BE2C (cell line): ENCODE measurements around the gene CYP26C1.
A peak's percentile ranks its signal among the peaks of the same experiment; 100 is the strongest.

Experiments
- DNase-seq: peaks from one replicate; pipeline ENCODE4 v3.0.0-alpha.2; 2020
- H3K27me3 ChIP-seq: fragments of 250-450 bp; sonication (Bioruptor Pico); 2 replicates; pipeline ENCODE4 v1.5.1; 2020; ENCODE audit warnings: mild to moderate bottlenecking
- H3K36me3 ChIP-seq: fragments of 250-450 bp; sonication (Bioruptor Pico); 2 replicates; pipeline ENCODE4 v1.5.1; 2020; ENCODE audit warnings: mild to moderate bottlenecking
- H3K4me1 ChIP-seq: fragments of 250-450 bp; sonication (Bioruptor Pico); 2 replicates; pipeline ENCODE4 v1.5.1; 2020
- H3K4me3 ChIP-seq: 2 replicates; pipeline ENCODE4 v1.5.1; 2011; ENCODE audit warnings: low read depth, low read length
- H3K9me3 ChIP-seq: fragments of 250-450 bp; sonication (Bioruptor Pico); 2 replicates; pipeline ENCODE4 v1.5.1; 2020
- TF ChIP-seq, protein P1 (sequence below): IDR thresholded peaks from 2 replicates; pipeline ENCODE4 v1.5.1; 2012; ENCODE audit warnings: mild to moderate bottlenecking, low read depth, low read length

Gene CYP26C1

DNA sequence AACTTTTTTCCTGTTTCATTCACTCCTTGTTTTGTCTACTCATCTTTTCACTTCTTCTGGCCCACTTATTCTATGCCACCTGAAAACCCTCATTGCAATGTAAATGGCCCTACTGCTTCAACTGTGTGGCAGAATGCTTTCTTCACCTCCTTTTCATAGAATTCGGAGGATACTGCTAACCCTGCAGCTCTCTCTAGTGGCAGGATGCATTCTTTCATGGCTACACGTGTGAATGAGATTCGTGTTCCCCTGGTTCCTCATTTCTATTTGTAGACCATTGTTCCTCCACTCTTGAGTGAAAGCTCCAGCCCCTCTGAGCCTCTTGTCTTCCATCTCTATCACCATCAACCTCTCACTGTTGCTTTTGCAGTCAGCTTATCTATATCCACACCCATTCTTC, 20.9 kb upstream of the CYP26C1 start:
- no peak for DNase-seq
- TF ChIP-seq, protein P1, sequence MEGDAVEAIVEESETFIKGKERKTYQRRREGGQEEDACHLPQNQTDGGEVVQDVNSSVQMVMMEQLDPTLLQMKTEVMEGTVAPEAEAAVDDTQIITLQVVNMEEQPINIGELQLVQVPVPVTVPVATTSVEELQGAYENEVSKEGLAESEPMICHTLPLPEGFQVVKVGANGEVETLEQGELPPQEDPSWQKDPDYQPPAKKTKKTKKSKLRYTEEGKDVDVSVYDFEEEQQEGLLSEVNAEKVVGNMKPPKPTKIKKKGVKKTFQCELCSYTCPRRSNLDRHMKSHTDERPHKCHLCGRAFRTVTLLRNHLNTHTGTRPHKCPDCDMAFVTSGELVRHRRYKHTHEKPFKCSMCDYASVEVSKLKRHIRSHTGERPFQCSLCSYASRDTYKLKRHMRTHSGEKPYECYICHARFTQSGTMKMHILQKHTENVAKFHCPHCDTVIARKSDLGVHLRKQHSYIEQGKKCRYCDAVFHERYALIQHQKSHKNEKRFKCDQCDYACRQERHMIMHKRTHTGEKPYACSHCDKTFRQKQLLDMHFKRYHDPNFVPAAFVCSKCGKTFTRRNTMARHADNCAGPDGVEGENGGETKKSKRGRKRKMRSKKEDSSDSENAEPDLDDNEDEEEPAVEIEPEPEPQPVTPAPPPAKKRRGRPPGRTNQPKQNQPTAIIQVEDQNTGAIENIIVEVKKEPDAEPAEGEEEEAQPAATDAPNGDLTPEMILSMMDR, result peak; percentile 39
- H3K4me1 ChIP-seq, result no peaks in the 10 kb centered on the region

DNA sequence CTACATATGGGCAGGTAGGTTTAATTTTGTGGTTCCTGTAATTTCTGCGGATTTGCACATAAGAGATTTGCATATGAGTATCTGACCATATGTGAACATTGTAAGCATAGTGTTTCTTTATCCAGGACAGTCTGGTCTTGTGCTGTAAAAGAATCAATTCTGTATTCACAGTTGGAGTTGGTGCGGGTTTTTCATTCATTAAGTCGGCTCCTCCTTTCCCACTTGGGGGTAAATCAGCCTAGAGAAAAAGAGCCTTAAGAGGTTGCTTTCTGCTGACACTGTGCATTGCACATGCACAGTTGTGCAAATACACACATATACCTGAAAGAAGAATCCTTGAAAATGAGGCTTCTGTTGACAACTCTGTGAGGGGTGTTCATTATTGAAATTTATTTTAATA, 6.1 kb upstream of the CYP26C1 start:
- TF ChIP-seq, protein P1, result no peak
- H3K4me1 ChIP-seq, result no peaks in the 10 kb centered on the region
- no peak for DNase-seq
- no peaks in the 10 kb centered on the region for H3K27me3 ChIP-seq
- no peaks in the 10 kb centered on the region for H3K9me3 ChIP-seq
- no peak overlapping the region for H3K4me3 ChIP-seq
- H3K36me3 ChIP-seq, result no peaks in the 10 kb centered on the region

More for the DNA sequence above, 20.9 kb upstream of the CYP26C1 start:
- no peak overlapping the region for H3K4me3 ChIP-seq
- no peaks in the 10 kb centered on the region for H3K36me3 ChIP-seq
- no peaks in the 10 kb centered on the region for H3K9me3 ChIP-seq
- no peaks in the 10 kb centered on the region for H3K27me3 ChIP-seq

DNA sequence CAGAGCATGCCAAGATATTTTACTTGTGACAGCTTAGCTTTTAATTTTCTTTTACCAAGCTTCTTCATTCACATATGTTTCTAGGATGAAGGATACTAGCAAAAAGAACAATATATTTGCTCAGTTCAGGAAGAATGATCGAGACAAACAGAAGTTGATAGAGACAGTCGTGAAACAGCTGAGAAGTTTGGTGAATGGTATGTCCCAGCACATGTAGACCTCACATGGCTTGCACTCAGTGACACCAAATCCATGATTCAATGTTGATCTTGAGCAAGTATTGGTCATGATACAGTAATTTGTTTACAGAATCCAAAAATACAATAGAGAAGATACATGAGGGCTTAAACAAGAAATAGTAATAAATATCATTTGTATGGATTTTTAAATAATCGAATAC, 2.5 kb upstream of the CYP26C1 start:
- no peak overlapping the region for H3K4me3 ChIP-seq
- TF ChIP-seq, protein P1, result no peak
- no peaks in the 10 kb centered on the region for H3K9me3 ChIP-seq
- DNase-seq, result no peak
- H3K36me3 ChIP-seq, result no peaks in the 10 kb centered on the region
- no peaks in the 10 kb centered on the region for H3K4me1 ChIP-seq
- no peaks in the 10 kb centered on the region for H3K27me3 ChIP-seq

DNA sequence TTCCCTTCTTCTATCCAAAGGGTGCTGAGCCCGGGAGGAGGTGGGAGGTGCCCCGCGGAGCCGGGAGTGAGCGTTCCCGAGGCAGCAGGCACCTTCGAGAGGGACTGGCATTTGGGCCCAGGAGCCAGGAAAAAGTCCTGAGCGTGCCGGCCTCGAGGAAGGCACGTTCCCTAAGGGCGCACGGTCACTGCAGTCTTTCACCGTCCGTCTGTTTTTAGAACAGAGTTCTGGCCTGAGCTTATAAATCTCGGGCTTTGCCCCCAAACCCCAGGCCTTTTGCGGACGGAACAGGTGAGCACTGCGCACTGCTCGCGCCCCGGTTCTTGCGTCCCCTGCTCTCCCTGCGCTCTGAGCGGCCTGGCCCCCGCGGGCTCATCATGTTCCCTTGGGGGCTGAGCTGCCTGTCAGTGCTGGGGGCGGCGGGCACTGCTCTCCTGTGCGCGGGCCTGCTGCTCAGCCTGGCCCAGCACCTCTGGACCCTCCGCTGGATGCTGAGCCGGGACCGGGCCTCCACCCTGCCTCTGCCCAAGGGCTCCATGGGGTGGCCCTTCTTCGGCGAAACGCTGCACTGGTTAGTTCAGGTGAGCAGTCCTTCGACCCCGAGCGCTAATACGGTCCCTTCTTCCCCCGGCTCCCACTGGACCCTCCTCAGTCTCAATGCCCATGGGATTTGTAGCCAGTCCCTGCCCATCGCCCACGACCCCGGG, 442 bp downstream of the CYP26C1 start:
- no peaks in the 10 kb centered on the region for H3K9me3 ChIP-seq
- TF ChIP-seq, protein P1, result no peak
- DNase-seq, result no peak
- H3K4me3 ChIP-seq, result no peak overlapping the region
- no peaks in the 10 kb centered on the region for H3K36me3 ChIP-seq
- no peaks in the 10 kb centered on the region for H3K4me1 ChIP-seq
- H3K27me3 ChIP-seq, result peaks cover 11% of the 10 kb centered on the region

DNA sequence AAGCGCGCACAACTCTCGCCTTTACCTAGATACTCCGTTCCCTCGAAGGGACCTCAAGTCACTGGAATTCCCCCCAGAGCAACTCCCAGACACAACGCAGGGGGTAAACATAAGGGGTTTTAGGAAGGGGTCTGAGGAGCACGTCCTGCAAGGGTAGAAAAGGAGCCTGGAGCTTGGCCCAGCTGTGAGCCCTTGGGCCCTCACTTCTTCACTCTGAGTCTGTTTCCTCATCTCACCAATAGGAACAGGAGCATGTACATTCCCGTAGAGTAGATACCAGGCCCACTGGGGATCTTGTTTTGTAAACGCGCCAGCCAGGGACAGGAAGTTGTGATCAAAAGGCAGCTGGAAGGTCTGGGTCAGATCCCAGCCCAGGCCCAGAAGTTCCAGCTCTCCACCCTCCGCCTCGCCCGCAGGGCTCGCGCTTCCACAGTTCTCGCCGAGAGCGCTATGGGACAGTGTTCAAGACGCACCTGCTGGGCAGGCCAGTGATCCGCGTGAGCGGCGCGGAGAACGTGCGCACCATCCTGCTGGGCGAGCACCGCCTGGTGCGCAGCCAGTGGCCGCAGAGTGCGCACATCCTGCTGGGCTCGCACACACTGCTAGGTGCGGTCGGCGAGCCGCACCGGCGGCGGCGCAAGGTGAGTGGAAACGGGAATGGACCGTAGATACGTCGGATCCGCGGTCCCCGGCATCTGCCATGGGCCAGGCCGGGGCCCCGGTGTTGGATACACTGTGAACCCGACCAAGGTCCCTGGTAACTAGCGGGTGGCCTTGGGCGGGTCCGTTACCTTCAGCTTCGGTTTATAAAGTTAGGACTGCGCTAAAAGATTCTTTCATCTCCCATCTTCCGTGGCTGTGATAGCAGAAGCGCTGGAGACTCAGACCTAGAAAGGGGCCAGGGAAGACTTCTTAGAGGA, 1.3 kb downstream of the CYP26C1 start:
- no peak for DNase-seq
- H3K27me3 ChIP-seq, result peaks cover 19% of the 10 kb centered on the region
- H3K4me1 ChIP-seq, result no peaks in the 10 kb centered on the region
- H3K4me3 ChIP-seq, result no peak overlapping the region
- no peaks in the 10 kb centered on the region for H3K36me3 ChIP-seq
- TF ChIP-seq, protein P1, result no peak
- H3K9me3 ChIP-seq, result no peaks in the 10 kb centered on the region
